ENCODE data around the gene COX6A2.

GRCh38 chr16:31441956-31442355 is 13.8 kb upstream of the COX6A2 start:
- TF ChIP-seq, protein P1, sequence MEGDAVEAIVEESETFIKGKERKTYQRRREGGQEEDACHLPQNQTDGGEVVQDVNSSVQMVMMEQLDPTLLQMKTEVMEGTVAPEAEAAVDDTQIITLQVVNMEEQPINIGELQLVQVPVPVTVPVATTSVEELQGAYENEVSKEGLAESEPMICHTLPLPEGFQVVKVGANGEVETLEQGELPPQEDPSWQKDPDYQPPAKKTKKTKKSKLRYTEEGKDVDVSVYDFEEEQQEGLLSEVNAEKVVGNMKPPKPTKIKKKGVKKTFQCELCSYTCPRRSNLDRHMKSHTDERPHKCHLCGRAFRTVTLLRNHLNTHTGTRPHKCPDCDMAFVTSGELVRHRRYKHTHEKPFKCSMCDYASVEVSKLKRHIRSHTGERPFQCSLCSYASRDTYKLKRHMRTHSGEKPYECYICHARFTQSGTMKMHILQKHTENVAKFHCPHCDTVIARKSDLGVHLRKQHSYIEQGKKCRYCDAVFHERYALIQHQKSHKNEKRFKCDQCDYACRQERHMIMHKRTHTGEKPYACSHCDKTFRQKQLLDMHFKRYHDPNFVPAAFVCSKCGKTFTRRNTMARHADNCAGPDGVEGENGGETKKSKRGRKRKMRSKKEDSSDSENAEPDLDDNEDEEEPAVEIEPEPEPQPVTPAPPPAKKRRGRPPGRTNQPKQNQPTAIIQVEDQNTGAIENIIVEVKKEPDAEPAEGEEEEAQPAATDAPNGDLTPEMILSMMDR (IDR thresholded peaks at IDR 0.05): no peak
- TF ChIP-seq POLR2A (IDR thresholded peaks at IDR 0.05) (no peak), POLR2AphosphoS5 (IDR thresholded peaks at IDR 0.05) (no peak)

All from breast epithelium (tissue), 3 donors.